ENCODE measurements around the gene LRRC25. TPM values are rescaled to one million over a fixed set of nuclear protein-coding genes. Genes with fewer than 3 reads are reported as not detected.
"Not testable (repeated sequence)": the region's sequence is repeated elsewhere in the genome, so short reads cannot be mapped to it uniquely, and the experiment has no call there.

LRRC25 gene
- total and polyA plus RNA-seq, 7 donors: 2.2 to 13.3 (median 8.4) TPM

- H3K4me3 ChIP-seq: peak overlapping the region in 3 of 4 donors; percentile 21 to 31 (median 26)
- WGBS, 2 donors: 29 to 46% methylated on average over 11 of the region's 11 CpGs
- no peaks in the 10 kb centered on the region for H3K9me3 ChIP-seq
- intact Hi-C loops (cut with DNase I): loop anchor here (5.0 to 10.0 kb wide), 4 partner anchors 72 to 300 kb away; partner anchors contain the start of genes JUND and PGPEP1
- H3K27ac ChIP-seq: peak overlapping the region; percentile 82 to 88 (median 86)
- DNase-seq: no peak
- TF ChIP-seq CTCF (IDR thresholded peaks at IDR 0.05) (no peak), EP300 (IDR thresholded peaks at IDR 0.05) (no peak), POLR2A (IDR thresholded peaks at IDR 0.05) (no peak), POLR2AphosphoS5 (IDR thresholded peaks at IDR 0.05) (no peak)
- H3K27me3 ChIP-seq: peaks cover 0 to 29% (median 3%) of the 10 kb centered on the region in 3 donors
- H3K36me3 ChIP-seq: no peaks in the 10 kb centered on the region
- H3K4me1 ChIP-seq: peaks cover 0 to 50% (median 48%) of the 10 kb centered on the region in 4 donors
These were observed 17.2 kb upstream of the LRRC25 start for GRCh38 chr19:18414504-18415177.

GRCh38 chr19:18412610-18413239 is 15.3 kb upstream of the LRRC25 start:
- WGBS, 2 donors: 87 to 88% methylated on average over 16 of the region's 16 CpGs
- TF ChIP-seq EP300 (IDR thresholded peaks at IDR 0.05) (no peak), CTCF (IDR thresholded peaks at IDR 0.05) (no peak), POLR2A (IDR thresholded peaks at IDR 0.05) (no peak), POLR2AphosphoS5 (IDR thresholded peaks at IDR 0.05) (no peak)

GRCh38 chr19:18408053-18408476 is 10.6 kb upstream of the LRRC25 start:
- DNase-seq: no peak
- intact Hi-C loops (cut with DNase I): no loop called here
- no peak overlapping the region for H3K27ac ChIP-seq
- WGBS, 2 donors: 16 to 33% methylated on average over 10 of the region's 10 CpGs
- no peaks in the 10 kb centered on the region for H3K9me3 ChIP-seq
- H3K4me3 ChIP-seq: no peak overlapping the region
- peak in 1 of 4 experiments; percentile 22 for TF ChIP-seq CTCF (IDR thresholded peaks at IDR 0.05)
- no peak for TF ChIP-seq POLR2A (IDR thresholded peaks at IDR 0.05)
- H3K36me3 ChIP-seq: no peaks in the 10 kb centered on the region
- no peaks in the 10 kb centered on the region for H3K27me3 ChIP-seq
- H3K4me1 ChIP-seq: no peaks in the 10 kb centered on the region

More at GRCh38 chr19:18412610-18413239, 15.3 kb upstream of the LRRC25 start:
- no peak overlapping the region for H3K27ac ChIP-seq
- intact Hi-C loops (cut with DNase I): loop anchor here (5.0 to 10.0 kb wide), 3 partner anchors 70 to 298 kb away; partner anchors contain the start of gene PGPEP1
- H3K4me1 ChIP-seq: peaks cover 0 to 35% (median 35%) of the 10 kb centered on the region in 4 donors
- no peaks in the 10 kb centered on the region for H3K9me3 ChIP-seq
- DNase-seq: no peak
- H3K27me3 ChIP-seq: peaks cover 0 to 20% (median 3%) of the 10 kb centered on the region in 3 donors
- no peaks in the 10 kb centered on the region for H3K36me3 ChIP-seq
- H3K4me3 ChIP-seq: no peak overlapping the region

GRCh38 chr19:18406749-18407148 is 9.3 kb upstream of the LRRC25 start:
- no peaks in the 10 kb centered on the region for H3K36me3 ChIP-seq
- intact Hi-C loops (cut with DNase I): no loop called here
- H3K27ac ChIP-seq: no peak overlapping the region
- H3K4me1 ChIP-seq: no peaks in the 10 kb centered on the region
- H3K27me3 ChIP-seq: no peaks in the 10 kb centered on the region
- no peaks in the 10 kb centered on the region for H3K9me3 ChIP-seq
- H3K4me3 ChIP-seq: no peak overlapping the region
- no peak for DNase-seq
- no peak for TF ChIP-seq POLR2AphosphoS5 (IDR thresholded peaks at IDR 0.05)
- TF ChIP-seq POLR2A (IDR thresholded peaks at IDR 0.05): no peak
- no peak for TF ChIP-seq EP300 (IDR thresholded peaks at IDR 0.05)
- no peak for TF ChIP-seq CTCF (IDR thresholded peaks at IDR 0.05)
- WGBS, 2 donors: 95 to 98% methylated on average over 9 of the region's 9 CpGs

- WGBS, 2 donors: 88 to 91% methylated on average over 11 of the region's 11 CpGs
- H3K36me3 ChIP-seq; intact Hi-C loops (cut with DNase I): not testable (repeated sequence)
These were observed 8.3 kb upstream of the LRRC25 start for GRCh38 chr19:18405754-18406153.

GRCh38 chr19:18402455-18403248 is 5.2 kb upstream of the LRRC25 start:
- H3K9me3 ChIP-seq; H3K27me3 ChIP-seq; DNase-seq; H3K4me1 ChIP-seq; H3K36me3 ChIP-seq; H3K4me3 ChIP-seq; intact Hi-C loops (cut with DNase I): not testable (repeated sequence)
- WGBS, 2 donors: 13 to 41% methylated on average over 18 of the region's 18 CpGs
- H3K27ac ChIP-seq: peak overlapping the region; percentile 20 to 47 (median 33)

More at GRCh38 chr19:18405754-18406153, 8.3 kb upstream of the LRRC25 start:
- not testable (repeated sequence) for H3K27ac ChIP-seq, H3K9me3 ChIP-seq, H3K4me3 ChIP-seq, H3K27me3 ChIP-seq, H3K4me1 ChIP-seq, DNase-seq
